ENCODE data around the gene SLCO4A1. TPM values are rescaled to one million over a fixed set of nuclear protein-coding genes. Genes with fewer than 3 reads are reported as not detected.

The SLCO4A1 gene
- total RNA-seq, 1 donor from 2014 or later: 15.5 TPM

- ATAC-seq (no peak), DNase-seq (ENCODE audit: missing footprints) (peak; percentile 42)
- intact Hi-C loops (cut with DNase I): no loop called here
Observed at GRCh38 chr20:62631336-62632308, 10.7 kb upstream of the SLCO4A1 start.

- ATAC-seq (no peak), DNase-seq (ENCODE audit: missing footprints) (no peak)
- intact Hi-C loops (cut with DNase I): no loop called here
Observed at GRCh38 chr20:62632575-62633090, 9.7 kb upstream of the SLCO4A1 start.

DNA sequence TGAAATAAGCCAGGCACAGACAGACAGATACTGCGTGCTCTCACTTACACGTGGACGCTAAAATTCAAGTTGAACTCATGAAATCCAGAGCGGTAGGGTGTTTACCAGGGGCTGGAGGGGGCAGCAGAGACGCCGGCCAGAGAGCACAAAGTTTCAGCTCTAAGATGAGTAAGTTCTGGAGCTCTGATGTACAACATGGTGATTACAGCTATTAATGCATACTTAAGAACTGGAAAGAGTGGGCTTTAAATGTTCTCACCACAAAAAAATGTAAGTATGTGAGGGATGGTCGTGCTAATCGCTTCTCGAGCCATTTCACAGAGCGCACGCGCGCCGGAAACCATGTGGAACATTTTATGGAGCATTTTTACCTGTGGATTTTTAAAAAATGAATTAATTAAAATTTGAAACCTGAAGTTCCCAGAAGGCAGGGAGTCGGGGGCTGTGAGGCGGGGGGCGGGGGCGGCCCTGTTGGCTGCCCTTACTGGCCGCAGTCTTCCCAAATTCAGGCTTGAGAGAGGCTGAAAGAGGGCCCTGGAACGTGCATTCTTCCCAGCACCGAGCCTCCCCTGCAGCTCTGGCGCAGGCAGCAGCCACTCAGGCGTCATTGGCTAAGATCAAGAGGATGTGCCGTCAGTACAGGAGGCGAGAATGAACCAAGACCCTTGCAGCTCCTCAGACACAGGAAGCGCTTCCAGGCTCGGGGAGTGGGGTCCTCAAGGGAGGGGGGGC is 8.5 kb upstream of the SLCO4A1 start:
- DNase-seq (ENCODE audit: missing footprints) (peak; percentile 27), ATAC-seq (no peak)
- intact Hi-C loops (cut with DNase I): no loop called here

GRCh38 chr20:62634330-62634967 is 7.9 kb upstream of the SLCO4A1 start:
- DNase-seq (ENCODE audit: missing footprints) (peak; percentile 44), ATAC-seq (no peak)
- intact Hi-C loops (cut with DNase I): no loop called here

- intact Hi-C loops (cut with DNase I): no loop called here
- ATAC-seq (no peak), DNase-seq (ENCODE audit: missing footprints) (peak; percentile 22)
Observed at GRCh38 chr20:62635232-62635631, 7.1 kb upstream of the SLCO4A1 start.

GRCh38 chr20:62635852-62636251 is 6.5 kb upstream of the SLCO4A1 start:
- ATAC-seq (no peak), DNase-seq (ENCODE audit: missing footprints) (peak; percentile 64)
- intact Hi-C loops (cut with DNase I): no loop called here

GRCh38 chr20:62636446-62636845 is 5.9 kb upstream of the SLCO4A1 start:
- DNase-seq (ENCODE audit: missing footprints): peak; percentile 43
- ATAC-seq: no peak
- intact Hi-C loops (cut with DNase I): no loop called here

DNA sequence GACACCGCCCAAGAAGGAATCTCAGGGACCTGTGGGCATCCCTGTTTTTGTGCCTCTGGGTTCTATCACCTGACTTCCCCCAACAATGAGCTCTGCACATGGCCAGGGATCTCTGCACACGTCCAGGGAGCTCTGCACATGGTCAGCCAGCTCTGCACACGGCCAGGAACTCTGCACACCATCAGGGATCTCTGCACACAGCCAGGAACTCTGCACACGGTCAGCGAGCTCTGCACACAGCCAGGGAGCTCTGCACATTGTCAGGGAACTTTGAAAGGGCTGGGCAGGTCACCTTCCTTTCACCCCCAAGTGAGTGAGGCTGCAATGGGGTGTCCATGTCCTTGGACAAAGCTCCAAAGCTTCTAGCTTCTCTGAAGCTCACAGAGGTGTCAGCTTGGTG is 5.2 kb upstream of the SLCO4A1 start:
- no peak for ATAC-seq
- intact Hi-C loops (cut with DNase I): no loop called here
- peak; percentile 42 for DNase-seq (ENCODE audit: missing footprints)

GRCh38 chr20:62637521-62638054 is 4.7 kb upstream of the SLCO4A1 start:
- intact Hi-C loops (cut with DNase I): no loop called here
- ATAC-seq: no peak
- DNase-seq (ENCODE audit: missing footprints): no peak

- ATAC-seq: no peak
- DNase-seq (ENCODE audit: missing footprints): no peak
- intact Hi-C loops (cut with DNase I): no loop called here
Observed at GRCh38 chr20:62638055-62638570, 4.2 kb upstream of the SLCO4A1 start.

- no peak for ATAC-seq
- intact Hi-C loops (cut with DNase I): no loop called here
- DNase-seq (ENCODE audit: missing footprints): no peak
Observed at GRCh38 chr20:62638679-62639406, 3.5 kb upstream of the SLCO4A1 start.

GRCh38 chr20:62639765-62640164 is 2.5 kb upstream of the SLCO4A1 start:
- ATAC-seq: no peak
- intact Hi-C loops (cut with DNase I): no loop called here
- DNase-seq (ENCODE audit: missing footprints): no peak

DNA sequence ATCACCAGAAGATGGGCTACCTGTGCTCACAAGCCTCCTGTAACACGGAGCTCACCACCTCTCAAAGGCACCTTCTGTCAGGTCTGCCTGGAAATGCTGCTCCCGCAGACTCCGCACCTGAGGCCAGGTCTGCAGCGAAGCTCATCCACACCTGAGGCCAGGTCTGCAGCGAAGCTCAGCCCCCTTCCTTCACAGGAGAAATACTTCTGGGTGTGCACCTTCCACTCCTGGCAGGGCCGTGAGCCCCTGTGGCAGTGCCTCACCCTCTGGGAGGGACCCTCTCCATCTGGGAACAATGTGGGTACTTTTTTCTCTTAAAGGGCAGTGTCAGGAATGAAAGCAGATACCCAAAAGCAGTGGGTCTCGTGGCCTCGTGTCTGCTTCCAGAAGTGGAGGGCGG is 1.4 kb upstream of the SLCO4A1 start:
- ATAC-seq (no peak), DNase-seq (ENCODE audit: missing footprints) (no peak)
- intact Hi-C loops (cut with DNase I): no loop called here

GRCh38 chr20:62641321-62642050 is 817 bp upstream of the SLCO4A1 start:
- ATAC-seq (no peak), DNase-seq (ENCODE audit: missing footprints) (no peak)
- intact Hi-C loops (cut with DNase I): loop anchor here (2.0 kb wide), 1 partner anchor 17 kb away; no protein-coding TSS in a partner anchor

GRCh38 chr20:62642666-62643520 is 590 bp downstream of the SLCO4A1 start:
- intact Hi-C loops (cut with DNase I): loop anchor here (2.0 kb wide), 1 partner anchor 18 kb away; no protein-coding TSS in a partner anchor
- DNase-seq (ENCODE audit: missing footprints): no peak
- no peak for ATAC-seq

DNA sequence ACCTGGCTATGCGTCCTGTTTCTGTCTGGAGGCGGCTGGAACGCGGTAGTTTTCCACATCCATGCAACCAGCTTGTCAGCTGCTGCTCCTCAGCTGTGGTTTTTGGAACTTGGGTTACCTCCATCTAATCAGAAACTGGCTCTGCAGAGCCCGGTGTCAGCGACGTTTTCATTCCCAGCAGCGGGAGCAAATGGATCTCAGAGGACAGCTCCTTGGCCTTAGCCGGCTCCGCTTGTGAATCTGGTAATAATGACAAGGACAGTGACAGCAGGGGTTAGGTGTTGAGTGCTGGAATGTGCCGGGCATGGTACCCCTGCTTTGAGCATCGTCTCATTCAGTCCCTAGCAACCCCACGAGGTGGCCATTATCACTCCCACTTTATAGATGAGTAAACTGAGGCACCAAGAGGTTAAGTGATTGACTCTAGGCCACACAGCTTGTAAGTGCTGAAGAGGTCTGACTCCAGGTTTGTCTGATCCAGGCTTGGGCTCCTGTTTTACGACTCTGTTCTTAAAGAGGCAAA is 1.3 kb downstream of the SLCO4A1 start:
- intact Hi-C loops (cut with DNase I): loop anchor here (2.0 kb wide), 1 partner anchor 19 kb away; no protein-coding TSS in a partner anchor
- ATAC-seq (no peak), DNase-seq (ENCODE audit: missing footprints) (no peak)

Data from Right ventricle myocardium inferior (tissue), 1 donor.